Loucy (cell line): ENCODE measurements around the gene HSD17B8.

Source experiments
- H2AFZ ChIP-seq: fragments of 200-600 bp; sonication (generic); 2 replicates; pipeline ENCODE4 v1.6.0; 2016; ENCODE audit warnings: antibody characterized with exemption, mild to moderate bottlenecking, low read length, moderate library complexity
- H3F3A ChIP-seq: fragments of 200-600 bp; 2 replicates; pipeline ENCODE4 v1.6.0; 2016; ENCODE audit warnings: antibody characterized with exemption, low read depth, mild to moderate bottlenecking
- H3K27me3 ChIP-seq: fragments of 200-600 bp; sonication (generic); 2 replicates; pipeline ENCODE4 v1.6.1; 2014; ENCODE audit warnings: low read length, mild to moderate bottlenecking; ENCODE audit not compliant: insufficient read depth, poor library complexity, severe bottlenecking
- H3K36me3 ChIP-seq: fragments of 200-600 bp; sonication (generic); 2 replicates; pipeline ENCODE4 v1.6.1; 2016; ENCODE audit warnings: low read length; ENCODE audit not compliant: insufficient read depth
- H3K4me1 ChIP-seq: fragments of 200-600 bp; sonication (generic); 2 replicates; pipeline ENCODE4 v1.5.1; 2014; ENCODE audit warnings: low read length, mild to moderate bottlenecking; ENCODE audit not compliant: insufficient read depth, poor library complexity, severe bottlenecking
- H3K4me2 ChIP-seq: fragments of 200-600 bp; sonication (generic); 2 replicates; pipeline ENCODE4 v1.6.0; 2014; ENCODE audit warnings: antibody characterized with exemption, low read length, low read depth, mild to moderate bottlenecking; ENCODE audit not compliant: poor library complexity, severe bottlenecking
- H3K4me3 ChIP-seq: fragments of 200-600 bp; sonication (generic); 2 replicates; pipeline ENCODE4 v1.5.1; 2014; ENCODE audit warnings: low read length, mild to moderate bottlenecking, mixed read lengths; ENCODE audit not compliant: poor library complexity, severe bottlenecking
- H3K79me2 ChIP-seq: fragments of 200-600 bp; sonication (generic); 2 replicates; pipeline ENCODE4 v1.6.1; 2014; ENCODE audit warnings: low read length; ENCODE audit not compliant: insufficient read depth
- H3K9ac ChIP-seq: fragments of 200-600 bp; sonication (generic); 2 replicates; pipeline ENCODE4 v1.6.0; 2014; ENCODE audit warnings: mild to moderate bottlenecking, low read depth, low read length, moderate library complexity; ENCODE audit not compliant: poor library complexity, severe bottlenecking
- H3K9me2 ChIP-seq: fragments of 200-600 bp; sonication (generic); replicated peaks from 2 replicates; pipeline ENCODE4 v1.6.1; 2016; ENCODE audit warnings: low read depth, low read length, mixed read lengths
- H3K9me3 ChIP-seq: fragments of 200-600 bp; sonication (generic); 2 replicates; pipeline ENCODE4 v1.6.1; 2014; ENCODE audit warnings: mild to moderate bottlenecking, antibody characterized with exemption, low read length, low read depth; ENCODE audit not compliant: insufficient read depth
- H4K20me1 ChIP-seq: fragments of 200-600 bp; sonication (generic); 2 replicates; pipeline ENCODE4 v1.6.0; 2014; ENCODE audit warnings: antibody characterized with exemption, low read length, mild to moderate bottlenecking; ENCODE audit not compliant: insufficient read depth, poor library complexity, severe bottlenecking
- CTCF ChIP-seq: fragments of 200-600 bp; sonication (generic); conservative IDR thresholded peaks from 2 replicates; pipeline ENCODE4 v1.5.1; 2014; ENCODE audit warnings: mild to moderate bottlenecking, antibody characterized with exemption, low read length
- EZH2phosphoT487 ChIP-seq: fragments of 200-600 bp; IDR thresholded peaks from 2 replicates; pipeline ENCODE4 v1.6.1; 2018; ENCODE audit warnings: antibody characterized with exemption, mild to moderate bottlenecking, moderate library complexity, borderline replicate concordance

Gene HSD17B8

GRCh38 chr6:33250731-33251130 lies 46.3 kb downstream of the HSD17B8 start:
- no peaks in the 10 kb centered on the region for H3K9me2 ChIP-seq
- no peaks in the 10 kb centered on the region for H3K9me3 ChIP-seq
- peaks cover 4% of the 10 kb centered on the region; the same call in 1 of the 2 replicates for H3K36me3 ChIP-seq
- H3K4me2 ChIP-seq = peak overlapping the region; percentile 91
- H3K4me3 ChIP-seq = peak overlapping the region; percentile 86
- peaks cover 13% of the 10 kb centered on the region for H3K79me2 ChIP-seq
- H3F3A ChIP-seq = no peaks in the 10 kb centered on the region
- peak overlapping the region; percentile 94 for H3K9ac ChIP-seq
- no peak overlapping the region for H2AFZ ChIP-seq
- H4K20me1 ChIP-seq = no peaks in the 10 kb centered on the region
- H3K4me1 ChIP-seq = peaks cover 22% of the 10 kb centered on the region
- TF ChIP-seq EZH2phosphoT487 = no peak
- TF ChIP-seq CTCF = no peak
- H3K27me3 ChIP-seq = no peaks in the 10 kb centered on the region

DNA sequence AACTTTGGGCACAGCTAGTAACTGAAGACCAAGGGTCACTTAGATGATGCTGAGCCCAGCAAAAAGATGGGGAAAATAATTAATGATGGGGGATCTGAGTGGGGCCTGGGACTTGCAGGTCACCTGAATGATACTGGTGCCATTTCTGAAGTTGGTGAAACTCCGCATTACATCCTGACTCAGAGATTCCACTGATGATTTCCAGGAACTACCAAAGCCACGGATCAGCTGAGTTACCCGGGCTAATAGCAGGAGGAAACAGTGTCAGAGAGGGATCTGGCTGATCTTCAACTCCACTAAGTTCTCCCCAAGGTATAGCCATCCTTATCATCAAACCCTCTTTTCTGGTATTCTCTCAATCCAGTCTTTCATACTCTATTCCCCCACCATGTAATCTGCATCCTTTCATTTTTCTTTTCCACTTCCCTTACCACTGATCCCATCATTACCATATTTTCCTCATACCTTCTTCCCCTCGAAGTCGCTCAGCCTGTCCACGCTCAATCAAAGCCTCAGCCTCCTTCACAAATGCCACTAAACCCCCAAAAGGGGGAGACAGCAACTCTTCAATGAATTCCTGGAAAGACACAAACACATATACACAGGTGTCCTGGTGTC lies 47.0 kb downstream of the HSD17B8 start:
- H3K79me2 ChIP-seq = peaks cover 13% of the 10 kb centered on the region
- peaks cover 22% of the 10 kb centered on the region for H3K4me1 ChIP-seq
- no peak overlapping the region for H3K4me3 ChIP-seq
- no peak overlapping the region for H3K9ac ChIP-seq
- peaks cover 4% of the 10 kb centered on the region; the same call in 1 of the 2 replicates for H3K36me3 ChIP-seq
- H4K20me1 ChIP-seq = no peaks in the 10 kb centered on the region
- H3K27me3 ChIP-seq = no peaks in the 10 kb centered on the region
- H3K9me3 ChIP-seq = no peaks in the 10 kb centered on the region
- no peaks in the 10 kb centered on the region for H3K9me2 ChIP-seq
- H3K4me2 ChIP-seq = no peak overlapping the region
- TF ChIP-seq EZH2phosphoT487 = no peak
- peak; percentile 30 for TF ChIP-seq CTCF
- 0 out of 2 replicates have a peak, but pooled peaks cover 2% of the 10 kb centered on the region for H3F3A ChIP-seq
- no peak overlapping the region for H2AFZ ChIP-seq

DNA sequence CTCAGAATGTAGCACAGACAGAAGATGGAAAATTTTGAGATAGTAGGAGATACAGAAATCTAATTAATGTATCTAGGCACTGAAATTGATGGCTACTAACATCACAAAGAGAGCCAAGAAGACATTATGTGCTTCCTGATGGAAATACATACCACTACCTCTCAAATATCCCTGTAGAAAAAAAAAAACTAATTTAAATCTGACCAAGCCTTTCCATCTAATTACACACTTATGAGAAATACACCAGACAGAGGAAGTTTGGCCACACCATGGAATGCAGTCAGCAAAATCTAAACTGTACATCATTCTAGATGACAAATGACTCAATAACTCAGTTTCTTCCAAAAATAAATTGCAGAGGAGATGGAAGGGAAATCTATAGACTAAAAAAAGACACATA lies 48.3 kb downstream of the HSD17B8 start:
- H3K4me2 ChIP-seq = no peak overlapping the region
- H3K9me3 ChIP-seq = no peaks in the 10 kb centered on the region
- H3K4me1 ChIP-seq = peaks cover 22% of the 10 kb centered on the region
- H3K27me3 ChIP-seq = no peaks in the 10 kb centered on the region
- no peak overlapping the region for H3K4me3 ChIP-seq
- H3K9me2 ChIP-seq = no peaks in the 10 kb centered on the region
- H4K20me1 ChIP-seq = no peaks in the 10 kb centered on the region
- peaks cover 4% of the 10 kb centered on the region; the same call in 1 of the 2 replicates for H3K36me3 ChIP-seq
- peaks cover 13% of the 10 kb centered on the region for H3K79me2 ChIP-seq
- no peak for TF ChIP-seq EZH2phosphoT487
- H3F3A ChIP-seq = 0 out of 2 replicates have a peak, but pooled peaks cover 2% of the 10 kb centered on the region
- H3K9ac ChIP-seq = no peak overlapping the region
- no peak overlapping the region for H2AFZ ChIP-seq

- no peak overlapping the region for H3K4me2 ChIP-seq
- no peak overlapping the region for H3K9ac ChIP-seq
- peaks cover 4% of the 10 kb centered on the region; the same call in 1 of the 2 replicates for H3K36me3 ChIP-seq
- H3K9me2 ChIP-seq = no peaks in the 10 kb centered on the region
- H3F3A ChIP-seq = 0 out of 2 replicates have a peak, but pooled peaks cover 2% of the 10 kb centered on the region
- no peaks in the 10 kb centered on the region for H3K9me3 ChIP-seq
- no peaks in the 10 kb centered on the region for H3K27me3 ChIP-seq
- H3K4me1 ChIP-seq = peaks cover 12% of the 10 kb centered on the region
- no peak for TF ChIP-seq CTCF
- no peak for TF ChIP-seq EZH2phosphoT487
- H4K20me1 ChIP-seq = no peaks in the 10 kb centered on the region
- H3K4me3 ChIP-seq = no peak overlapping the region
- H3K79me2 ChIP-seq = peaks cover 13% of the 10 kb centered on the region
- H2AFZ ChIP-seq = no peak overlapping the region
These were observed 50.1 kb downstream of the HSD17B8 start for GRCh38 chr6:33254591-33254990.
